Naive thymus-derived CD8-positive, alpha-beta T cell (primary cell): ENCODE data around the gene RUNX2. TPM values are rescaled to one million over a fixed set of nuclear protein-coding genes. Genes with fewer than 3 reads are reported as not detected.

ENCODE experiments used
- ATAC-seq, 2 donors: fragments of 150-1000 bp; cut with Tn5 transposase in 1 of 2; sonication (Bioruptor Pico), chemical (Tn5 transposase) in 1 of 2; 1 replicate in 1 of 2; 2 replicates in 1 of 2; pipeline ENCODE4 v1.10.0; 2021; ENCODE audit warnings: mild to moderate bottlenecking in 2 of 2, moderate library complexity in 2 of 2
- POLR2A ChIA-PET: fragments of 350-600 bp; sonication (Branson Sonifier 250); formaldehyde crosslinking; loops from one replicate; lab custom pipeline; 2021; ENCODE audit warnings: antibody characterized with exemption; lab: Charles Lee
- DNase-seq, 10 donors: peaks; one replicate each; pipeline versions ENCODE4 v3.0.0 to v3.0.0-alpha.2; 2020 to 2022
- H3K27ac Mint-ChIP-seq, 10 donors: one replicate each; pipeline ENCODE4 v1.8.0; 2020 to 2022; ENCODE audit warnings: mild to moderate bottlenecking in 10 of 10, mixed read lengths in 10 of 10, moderate library complexity in 4 of 10, inconsistent platforms in 1 of 10
- H3K27me3 Mint-ChIP-seq, 5 donors: one replicate each; pipeline ENCODE4 v1.8.0; 2021 to 2022; ENCODE audit warnings: mixed read lengths in 5 of 5
- H3K36me3 Mint-ChIP-seq, 3 donors: one replicate each; pipeline ENCODE4 v1.8.0; 2020 to 2022; ENCODE audit warnings: mixed read lengths in 3 of 3, mild to moderate bottlenecking in 2 of 3, inconsistent platforms in 1 of 3
- H3K4me1 Mint-ChIP-seq, 4 donors: one replicate each; pipeline ENCODE4 v1.8.0; 2021 to 2022; ENCODE audit warnings: mixed read lengths in 4 of 4
- H3K4me3 Mint-ChIP-seq, 10 donors: one replicate each; pipeline ENCODE4 v1.8.0; 2020 to 2022; ENCODE audit warnings: mild to moderate bottlenecking in 10 of 10, mixed read lengths in 10 of 10, moderate library complexity in 6 of 10, inconsistent platforms in 1 of 10
- H3K9me3 Mint-ChIP-seq, 9 donors: one replicate each; pipeline ENCODE4 v1.8.0; 2020 to 2022; ENCODE audit warnings: mixed read lengths in 9 of 9, mild to moderate bottlenecking in 3 of 9, inconsistent platforms in 1 of 9, moderate library complexity in 1 of 9
- polyA plus RNA-seq, 3 donors: library from polyadenylated mRNA; unstranded; fragments of 300-500 nt; fragmentation: Illumina TruSeq; gene quantifications; one replicate each; pipeline ENCODE4 v1.2.3, GENCODE V29; 2021
- total RNA-seq, 8 experiments: library from RNA in 2 of 8; stranded (reverse) in 2 of 8; gene quantifications; one replicate each; pipeline ENCODE4 v1.2.3 and lab custom pipeline; 2021 to 2026

Gene RUNX2
- total and polyA plus RNA-seq, 5 experiments from 2014 or later: 31.3 to 44.3 (median 36.7) TPM

GRCh38 chr6:45438849-45439406, 110.8 kb downstream of the RUNX2 start:
- peak overlapping the region in 3 of 10 donors; percentile 5 to 61 (median 53) for H3K4me3 Mint-ChIP-seq
- H3K9me3 Mint-ChIP-seq: no peaks in the 10 kb centered on the region
- H3K27ac Mint-ChIP-seq: peak overlapping the region in 2 of 10 donors; percentile 7 to 35
- POLR2A ChIA-PET: no interaction called here
- H3K36me3 Mint-ChIP-seq: peaks cover 0 to 72% (median 44%) of the 10 kb centered on the region in 3 donors
- DNase-seq: no peak
- ATAC-seq: no peak
- H3K27me3 Mint-ChIP-seq: no peaks in the 10 kb centered on the region
- peaks cover 37 to 69% (median 58%) of the 10 kb centered on the region in 4 donors for H3K4me1 Mint-ChIP-seq

- Mint-ChIP-seq H3K27me3 (no peaks in the 10 kb centered on the region), H3K9me3 (no peaks in the 10 kb centered on the region), H3K4me3 (peak overlapping the region in 2 of 10 donors; percentile 30 to 53), H3K27ac (peak overlapping the region in 4 of 10 donors; percentile 5 to 29 (median 12)), H3K36me3 (peaks cover 0 to 74% (median 46%) of the 10 kb centered on the region in 3 donors), H3K4me1 (peaks cover 35 to 69% (median 54%) of the 10 kb centered on the region in 4 donors)
- no peak for ATAC-seq
- POLR2A ChIA-PET: no interaction called here
- DNase-seq: no peak
Measured at GRCh38 chr6:45439459-45439858, 111.3 kb downstream of the RUNX2 start.

DNA sequence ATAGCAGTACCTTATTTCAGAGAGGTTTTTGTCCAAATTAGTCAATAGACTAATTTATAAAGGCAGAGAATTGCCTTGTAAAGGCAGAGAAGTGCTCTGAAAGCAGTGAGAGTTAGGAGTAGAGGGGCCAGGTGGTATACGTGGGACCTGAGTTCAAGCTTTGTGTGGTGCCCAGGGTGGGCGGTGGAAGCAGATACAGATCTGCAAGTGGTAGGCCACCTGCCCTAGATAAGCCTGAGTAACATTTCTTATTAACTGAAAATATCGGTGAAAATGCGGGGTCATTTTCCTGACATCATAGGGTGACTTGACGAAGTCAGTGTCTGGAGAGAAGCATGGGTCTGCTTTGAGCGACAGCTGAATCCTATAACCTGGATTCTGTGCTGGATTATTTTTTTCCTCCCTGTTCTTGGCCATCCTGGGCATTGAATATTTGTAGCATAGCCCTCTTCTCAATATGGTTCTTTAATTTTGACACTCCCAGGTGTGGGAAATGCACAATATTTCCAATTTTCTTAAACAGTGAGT, 111.8 kb downstream of the RUNX2 start:
- H3K36me3 Mint-ChIP-seq: peaks cover 0 to 79% (median 49%) of the 10 kb centered on the region in 3 donors
- H3K27ac Mint-ChIP-seq: peak overlapping the region in 3 of 10 donors; percentile 5 to 29 (median 7)
- POLR2A ChIA-PET: no interaction called here
- DNase-seq: no peak
- peak overlapping the region in 1 of 10 donors; percentile 30 for H3K4me3 Mint-ChIP-seq
- ATAC-seq: no peak
- H3K27me3 Mint-ChIP-seq: no peaks in the 10 kb centered on the region
- H3K4me1 Mint-ChIP-seq: peaks cover 35 to 66% (median 54%) of the 10 kb centered on the region in 4 donors
- H3K9me3 Mint-ChIP-seq: no peaks in the 10 kb centered on the region

GRCh38 chr6:45441851-45442453, 113.8 kb downstream of the RUNX2 start:
- peak overlapping the region in 2 of 10 donors; percentile 63 to 79 for H3K27ac Mint-ChIP-seq
- no peaks in the 10 kb centered on the region for H3K27me3 Mint-ChIP-seq
- ATAC-seq: peak in 1 of 2 donors; percentile 23
- no peaks in the 10 kb centered on the region for H3K9me3 Mint-ChIP-seq
- POLR2A ChIA-PET: interaction anchor here (1.6 kb wide), 1 partner anchor 144 kb away, joined by 4 read pairs; no protein-coding TSS in a partner anchor
- peak overlapping the region in 1 of 10 donors; percentile 53 for H3K4me3 Mint-ChIP-seq
- no peak for DNase-seq
- peaks cover 31 to 64% (median 52%) of the 10 kb centered on the region in 4 donors for H3K4me1 Mint-ChIP-seq
- peaks cover 0 to 93% (median 50%) of the 10 kb centered on the region in 3 donors for H3K36me3 Mint-ChIP-seq

GRCh38 chr6:45442716-45443115, 114.6 kb downstream of the RUNX2 start:
- Mint-ChIP-seq H3K27me3 (no peaks in the 10 kb centered on the region), H3K4me3 (no peak overlapping the region), H3K4me1 (peaks cover 31 to 63% (median 52%) of the 10 kb centered on the region in 4 donors), H3K27ac (peak overlapping the region in 2 of 10 donors; percentile 5 to 63), H3K9me3 (no peaks in the 10 kb centered on the region), H3K36me3 (peaks cover 0 to 92% (median 46%) of the 10 kb centered on the region in 3 donors)
- ATAC-seq (no peak), DNase-seq (no peak)
- POLR2A ChIA-PET: interaction anchor here (1.6 kb wide), 1 partner anchor 143 kb away, joined by 4 read pairs; no protein-coding TSS in a partner anchor

DNA sequence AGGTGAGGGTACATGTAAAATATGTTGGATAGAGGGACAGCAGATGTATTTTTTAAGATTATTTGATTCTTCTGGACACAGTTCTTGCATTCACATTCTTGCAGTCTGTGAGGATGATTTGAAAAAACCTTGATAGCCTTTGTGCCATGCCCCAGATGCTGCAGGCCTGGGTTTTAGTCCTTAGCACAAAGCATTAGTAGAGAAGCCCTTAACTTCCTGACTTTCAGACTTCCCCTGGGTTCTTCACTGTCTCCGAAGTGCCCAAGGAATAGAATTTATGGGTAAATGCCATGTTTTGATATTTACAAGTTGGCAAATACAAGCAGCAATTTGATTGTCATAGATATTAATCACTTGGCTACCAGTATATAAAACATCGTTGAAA, 117.2 kb downstream of the RUNX2 start:
- Mint-ChIP-seq H3K4me3 (no peak overlapping the region), H3K4me1 (peaks cover 25 to 67% (median 52%) of the 10 kb centered on the region in 4 donors), H3K27ac (peak overlapping the region in 1 of 10 donors; percentile 53), H3K36me3 (peaks cover 0 to 86% (median 33%) of the 10 kb centered on the region in 3 donors), H3K27me3 (no peaks in the 10 kb centered on the region), H3K9me3 (no peaks in the 10 kb centered on the region)
- ATAC-seq: no peak
- no peak for DNase-seq
- POLR2A ChIA-PET: no interaction called here

DNA sequence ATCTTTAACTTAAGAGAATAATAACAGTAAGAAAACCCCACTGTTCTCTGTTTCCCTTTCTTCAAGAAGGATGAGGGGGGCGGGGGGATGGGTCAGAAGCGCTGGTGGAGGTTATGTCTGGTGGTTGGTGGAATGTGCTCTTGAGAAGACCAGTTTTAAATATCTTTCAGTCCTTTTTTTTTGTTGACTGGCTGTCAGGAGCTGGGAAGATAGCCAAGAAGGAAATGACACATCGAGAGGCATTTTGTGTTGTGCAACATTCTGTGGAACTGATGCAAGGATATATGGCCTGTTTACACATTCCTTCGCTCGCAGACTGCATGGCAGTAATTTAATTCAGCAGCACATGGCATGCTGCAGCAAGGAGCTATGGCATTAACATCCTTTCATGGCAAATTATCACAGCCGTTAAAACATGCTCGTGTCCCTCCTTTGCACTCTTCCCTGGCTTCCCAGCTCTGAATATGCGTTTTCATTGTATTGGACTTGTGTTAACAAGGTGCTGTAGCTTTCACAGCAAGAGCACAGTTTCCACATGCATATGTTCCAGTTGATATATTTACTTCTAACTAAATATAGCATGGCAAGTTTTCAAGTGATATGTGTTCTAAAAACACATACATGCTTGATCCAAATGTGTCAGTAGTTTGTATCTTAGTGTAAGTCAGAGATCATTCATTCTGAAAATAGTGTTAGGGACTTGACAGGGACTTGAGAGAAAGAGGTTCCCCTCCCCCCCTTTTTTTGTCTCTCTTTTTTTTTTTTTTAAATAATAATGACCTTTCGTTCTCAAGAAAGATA, 117.8 kb downstream of the RUNX2 start:
- H3K27ac Mint-ChIP-seq: peak overlapping the region in 1 of 10 donors; percentile 53
- H3K4me3 Mint-ChIP-seq: peak overlapping the region in 1 of 10 donors; percentile 46
- POLR2A ChIA-PET: no interaction called here
- ATAC-seq (no peak), DNase-seq (no peak)
- no peaks in the 10 kb centered on the region for H3K9me3 Mint-ChIP-seq
- H3K27me3 Mint-ChIP-seq: no peaks in the 10 kb centered on the region
- H3K4me1 Mint-ChIP-seq: peaks cover 30 to 72% (median 58%) of the 10 kb centered on the region in 4 donors
- peaks cover 2 to 84% (median 33%) of the 10 kb centered on the region in 3 donors for H3K36me3 Mint-ChIP-seq

- Mint-ChIP-seq H3K4me3 (no peak overlapping the region), H3K36me3 (peaks cover 11 to 84% (median 34%) of the 10 kb centered on the region in 3 donors)
- POLR2A ChIA-PET: no interaction called here
Measured at GRCh38 chr6:45447005-45447404, 118.9 kb downstream of the RUNX2 start.

DNA sequence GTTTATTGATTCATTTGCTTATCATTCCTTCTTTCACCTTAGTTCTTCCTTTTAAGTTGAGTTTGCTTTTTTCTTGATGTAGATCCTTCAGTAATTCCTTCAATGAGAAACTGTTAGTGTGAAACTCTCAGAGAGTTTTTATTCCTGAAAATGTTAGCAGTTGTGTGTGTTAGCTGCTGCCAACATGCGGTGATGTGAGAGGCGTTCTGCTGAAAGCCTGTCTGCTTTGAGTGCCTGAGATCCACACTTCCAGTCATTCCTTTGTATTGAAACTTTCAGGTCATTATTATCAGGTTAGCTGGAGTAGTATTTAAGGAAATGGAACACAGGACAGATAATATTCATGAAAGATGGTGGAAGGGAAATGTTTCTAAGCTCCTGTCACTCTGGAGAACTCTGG, 119.6 kb downstream of the RUNX2 start:
- DNase-seq (no peak), ATAC-seq (no peak)
- no peaks in the 10 kb centered on the region for H3K27me3 Mint-ChIP-seq
- H3K27ac Mint-ChIP-seq: peak overlapping the region in 3 of 10 donors; percentile 19 to 76 (median 27)
- no peaks in the 10 kb centered on the region for H3K9me3 Mint-ChIP-seq
- H3K4me3 Mint-ChIP-seq: peak overlapping the region in 1 of 10 donors; percentile 15
- peaks cover 30 to 73% (median 63%) of the 10 kb centered on the region in 4 donors for H3K4me1 Mint-ChIP-seq
- POLR2A ChIA-PET: no interaction called here
- peaks cover 12 to 80% (median 28%) of the 10 kb centered on the region in 3 donors for H3K36me3 Mint-ChIP-seq

More at GRCh38 chr6:45447005-45447404, 118.9 kb downstream of the RUNX2 start:
- Mint-ChIP-seq H3K9me3 (no peaks in the 10 kb centered on the region), H3K4me1 (peaks cover 33 to 73% (median 61%) of the 10 kb centered on the region in 4 donors), H3K27ac (peak overlapping the region in 2 of 10 donors; percentile 19 to 76), H3K27me3 (no peaks in the 10 kb centered on the region)
- DNase-seq (no peak), ATAC-seq (no peak)

DNA sequence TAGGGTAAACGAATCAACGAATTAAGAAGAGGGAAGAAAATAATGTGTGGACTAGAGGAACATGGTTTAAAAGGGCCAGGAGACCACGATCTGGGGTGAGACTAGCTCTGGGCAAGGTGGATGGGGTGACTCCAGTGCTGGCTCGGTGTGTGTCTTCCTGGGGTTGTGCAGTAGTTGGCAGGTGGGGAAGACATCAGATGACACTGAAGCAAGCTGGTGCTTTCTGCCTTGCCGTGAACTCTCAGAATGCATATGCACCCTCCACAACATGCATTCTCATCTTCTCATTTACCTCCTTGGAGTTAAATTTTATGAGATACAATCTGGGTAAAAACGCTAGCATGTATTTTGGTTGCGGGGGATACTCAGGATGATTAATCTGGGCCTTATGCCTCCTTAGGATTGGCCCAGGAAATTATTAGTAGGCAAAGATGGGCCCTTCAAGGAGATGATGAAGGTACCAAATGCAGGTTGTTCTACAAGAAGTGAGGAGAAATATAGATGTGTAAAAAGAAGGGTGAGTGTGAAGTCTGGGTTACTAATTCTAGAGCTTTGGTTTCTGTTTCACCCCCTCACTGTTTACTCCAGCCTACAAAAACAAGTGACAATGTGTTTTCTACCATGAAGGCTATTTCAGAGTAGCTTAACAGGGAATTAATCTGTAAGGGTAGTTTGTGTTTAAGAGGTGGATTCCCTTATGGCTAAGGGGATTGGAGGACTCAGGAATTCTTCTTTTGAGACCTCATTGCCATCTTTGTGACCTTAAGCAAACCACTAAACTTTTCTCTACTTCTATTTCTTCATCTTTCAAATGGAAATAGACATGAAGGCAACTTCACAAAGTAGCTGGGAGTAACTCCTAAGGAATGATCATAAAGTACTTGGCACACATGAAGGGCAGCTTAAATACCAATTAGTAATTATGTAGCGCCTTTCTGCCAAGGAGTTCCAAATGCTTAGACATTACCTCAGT, 120.6 kb downstream of the RUNX2 start:
- H3K36me3 Mint-ChIP-seq: peaks cover 12 to 79% (median 19%) of the 10 kb centered on the region in 3 donors
- H3K4me1 Mint-ChIP-seq: peaks cover 30 to 74% (median 66%) of the 10 kb centered on the region in 4 donors
- no peak for ATAC-seq
- no peaks in the 10 kb centered on the region for H3K9me3 Mint-ChIP-seq
- no peaks in the 10 kb centered on the region for H3K27me3 Mint-ChIP-seq
- H3K4me3 Mint-ChIP-seq: peak overlapping the region in 2 of 10 donors; percentile 7 to 28
- H3K27ac Mint-ChIP-seq: peak overlapping the region in 5 of 10 donors; percentile 4 to 77 (median 49)
- POLR2A ChIA-PET: interaction anchor here (0.5 to 1.0 kb wide), 2 partner anchors 26 to 277 kb away, joined by 3 read pairs; no protein-coding TSS in a partner anchor
- DNase-seq: no peak

DNA sequence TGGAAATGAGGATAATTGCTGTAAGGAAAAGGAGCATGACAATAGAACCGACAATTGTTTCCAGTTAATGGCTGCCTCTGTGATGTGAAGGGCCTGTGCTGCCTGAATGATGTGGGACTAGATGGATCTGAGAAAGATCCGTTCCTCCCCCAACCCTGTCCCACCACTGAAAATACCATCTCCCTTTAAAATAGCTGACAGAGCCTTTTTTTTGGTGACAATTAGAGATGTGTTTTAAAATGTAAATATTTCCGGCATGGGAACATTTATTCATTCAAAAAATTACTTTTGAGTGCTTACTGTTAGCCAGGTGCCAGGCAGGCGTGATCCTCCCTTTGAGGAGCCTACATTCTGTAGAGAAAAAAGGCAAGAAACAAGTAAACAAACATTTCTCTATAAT, 122.0 kb downstream of the RUNX2 start:
- peaks cover 30 to 67% (median 63%) of the 10 kb centered on the region in 4 donors for H3K4me1 Mint-ChIP-seq
- POLR2A ChIA-PET: no interaction called here
- peak overlapping the region in 6 of 10 donors; percentile 15 to 62 (median 34) for H3K4me3 Mint-ChIP-seq
- no peak for DNase-seq
- ATAC-seq: no peak
- peak overlapping the region in 6 of 10 donors; percentile 5 to 77 (median 12) for H3K27ac Mint-ChIP-seq
- no peaks in the 10 kb centered on the region for H3K9me3 Mint-ChIP-seq
- H3K27me3 Mint-ChIP-seq: no peaks in the 10 kb centered on the region
- H3K36me3 Mint-ChIP-seq: peaks cover 12 to 76% (median 14%) of the 10 kb centered on the region in 3 donors
